MM.1S (cell line): Measurements from ENCODE around the gene CATSPERD.
"Not testable (repeated sequence)": the region's sequence is repeated elsewhere in the genome, so short reads cannot be mapped to it uniquely, and the experiment has no call there.

Experiments
- DNase-seq: peaks from one replicate; pipeline ENCODE4 v3.0.0-alpha.2; 2015
- H2AFZ ChIP-seq: fragments of 300-600 bp; sonication (generic); 2 replicates; pipeline ENCODE4 v1.6.0; 2016; ENCODE audit warnings: antibody characterized with exemption, low read length
- H3F3A ChIP-seq: fragments of 300-600 bp; sonication (generic); 2 replicates; pipeline ENCODE4 v1.6.1; 2016; ENCODE audit warnings: mild to moderate bottlenecking, antibody characterized with exemption, low read length, moderate library complexity, mixed read lengths; ENCODE audit not compliant: insufficient read depth
- H3K27ac ChIP-seq: fragments of 300-600 bp; sonication (generic); 2 replicates; pipeline ENCODE4 v1.5.1; 2016; ENCODE audit warnings: mild to moderate bottlenecking, low read length
- H3K27me3 ChIP-seq: fragments of 300-600 bp; sonication (generic); replicated peaks from 2 replicates; pipeline ENCODE4 v1.6.0; 2016; ENCODE audit warnings: low read length; ENCODE audit not compliant: insufficient read depth
- H3K36me3 ChIP-seq: fragments of 300-600 bp; sonication (generic); replicated peaks from 2 replicates; pipeline ENCODE4 v1.6.1; 2016; ENCODE audit warnings: mild to moderate bottlenecking, low read length, mixed read lengths; ENCODE audit not compliant: insufficient read depth
- H3K4me1 ChIP-seq: fragments of 300-600 bp; sonication (generic); 2 replicates; pipeline ENCODE4 v1.6.1; 2016; ENCODE audit warnings: low read length, mixed read lengths
- H3K4me2 ChIP-seq: fragments of 300-600 bp; sonication (generic); 2 replicates; pipeline ENCODE4 v1.6.0; 2016; ENCODE audit warnings: low read depth, low read length
- H3K4me3 ChIP-seq: fragments of 300-600 bp; sonication (generic); 2 replicates; pipeline ENCODE4 v1.5.1; 2016; ENCODE audit warnings: low read length, mixed read lengths
- H3K79me2 ChIP-seq: fragments of 300-600 bp; sonication (generic); 2 replicates; pipeline ENCODE4 v1.6.1; 2016; ENCODE audit warnings: mixed run types, low read length, mixed read lengths
- H3K9ac ChIP-seq: fragments of 300-600 bp; sonication (generic); 2 replicates; pipeline ENCODE4 v1.6.1; 2016; ENCODE audit warnings: low read length, mixed read lengths
- H3K9me2 ChIP-seq: fragments of 300-600 bp; sonication (generic); replicated peaks from 2 replicates; pipeline ENCODE4 v1.6.1; 2016; ENCODE audit warnings: mild to moderate bottlenecking, low read length, mixed read lengths; ENCODE audit not compliant: insufficient read depth
- H3K9me3 ChIP-seq: fragments of 300-600 bp; sonication (generic); replicated peaks from 2 replicates; pipeline ENCODE4 v1.6.1; 2016; ENCODE audit warnings: mild to moderate bottlenecking, low read length, mixed read lengths; ENCODE audit not compliant: insufficient read depth
- H4K20me1 ChIP-seq: fragments of 300-600 bp; sonication (generic); 2 replicates; pipeline ENCODE4 v1.6.1; 2016; ENCODE audit warnings: mild to moderate bottlenecking, low read length, moderate library complexity, mixed read lengths; ENCODE audit not compliant: insufficient read depth
- EZH2 ChIP-seq: fragments of 300-600 bp; sonication (generic); optimal IDR thresholded peaks from 2 replicates; pipeline ENCODE3; 2017; ENCODE audit warnings: low read depth, mild to moderate bottlenecking, antibody characterized with exemption, low read length, mixed read lengths
- EZH2phosphoT487 ChIP-seq: fragments of 300-600 bp; sonication (generic); IDR thresholded peaks from 2 replicates; pipeline ENCODE4 v1.6.1; 2018; ENCODE audit warnings: antibody characterized with exemption, low read length
- TF ChIP-seq, protein P1 (sequence below): fragments of 300-600 bp; sonication (generic); IDR thresholded peaks from 2 replicates; pipeline ENCODE4 v1.5.1; 2016; ENCODE audit warnings: antibody characterized with exemption, low read length, mixed read lengths

CATSPERD gene

DNA sequence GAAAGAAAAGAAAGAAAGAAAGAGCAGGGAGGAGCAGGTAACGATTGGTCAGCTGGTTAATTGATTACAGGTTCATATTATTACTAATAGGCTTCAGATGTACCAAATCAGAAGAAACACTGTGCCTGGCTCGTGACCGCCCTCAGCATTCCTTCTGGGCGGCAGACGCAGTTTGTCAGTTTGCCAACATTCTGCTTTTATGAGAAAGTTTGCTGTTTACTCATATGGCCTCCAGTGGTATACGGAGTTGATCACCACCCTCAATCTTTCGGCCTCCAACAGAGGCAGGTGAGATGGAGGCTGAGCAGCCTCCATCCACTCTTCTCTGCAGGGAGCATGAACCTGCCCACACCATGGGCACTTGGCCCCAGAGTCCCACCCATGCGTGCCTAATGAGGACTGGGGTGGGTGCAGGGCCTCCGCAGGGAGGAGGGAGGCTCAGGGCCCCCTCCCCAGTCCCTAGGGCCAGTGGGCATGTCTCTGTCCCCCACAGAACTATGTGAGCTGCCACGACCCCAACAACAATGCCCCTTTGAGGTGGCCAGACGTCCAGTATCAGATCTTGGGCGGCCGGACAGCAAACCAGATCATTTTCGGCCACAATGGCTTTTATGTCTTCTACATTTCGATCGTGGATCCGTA lies 55.4 kb downstream of the CATSPERD start:
- Histone ChIP-seq H3F3A (no peaks in the 10 kb centered on the region), H3K36me3 (no peaks in the 10 kb centered on the region), H3K9me2 (no peaks in the 10 kb centered on the region), H3K4me2 (no peak overlapping the region), H3K4me3 (no peak overlapping the region), H3K9me3 (no peaks in the 10 kb centered on the region), H3K27ac (no peak overlapping the region), H3K4me1 (no peaks in the 10 kb centered on the region), H3K79me2 (no peaks in the 10 kb centered on the region), H3K9ac (no peak overlapping the region), H4K20me1 (no peaks in the 10 kb centered on the region), H3K27me3 (peaks cover 89% of the 10 kb centered on the region), H2AFZ (no peak overlapping the region)
- no peak for DNase-seq
- TF ChIP-seq EZH2 (no peak), EZH2phosphoT487 (no peak)
- TF ChIP-seq, protein P1, sequence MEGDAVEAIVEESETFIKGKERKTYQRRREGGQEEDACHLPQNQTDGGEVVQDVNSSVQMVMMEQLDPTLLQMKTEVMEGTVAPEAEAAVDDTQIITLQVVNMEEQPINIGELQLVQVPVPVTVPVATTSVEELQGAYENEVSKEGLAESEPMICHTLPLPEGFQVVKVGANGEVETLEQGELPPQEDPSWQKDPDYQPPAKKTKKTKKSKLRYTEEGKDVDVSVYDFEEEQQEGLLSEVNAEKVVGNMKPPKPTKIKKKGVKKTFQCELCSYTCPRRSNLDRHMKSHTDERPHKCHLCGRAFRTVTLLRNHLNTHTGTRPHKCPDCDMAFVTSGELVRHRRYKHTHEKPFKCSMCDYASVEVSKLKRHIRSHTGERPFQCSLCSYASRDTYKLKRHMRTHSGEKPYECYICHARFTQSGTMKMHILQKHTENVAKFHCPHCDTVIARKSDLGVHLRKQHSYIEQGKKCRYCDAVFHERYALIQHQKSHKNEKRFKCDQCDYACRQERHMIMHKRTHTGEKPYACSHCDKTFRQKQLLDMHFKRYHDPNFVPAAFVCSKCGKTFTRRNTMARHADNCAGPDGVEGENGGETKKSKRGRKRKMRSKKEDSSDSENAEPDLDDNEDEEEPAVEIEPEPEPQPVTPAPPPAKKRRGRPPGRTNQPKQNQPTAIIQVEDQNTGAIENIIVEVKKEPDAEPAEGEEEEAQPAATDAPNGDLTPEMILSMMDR: no peak

DNA sequence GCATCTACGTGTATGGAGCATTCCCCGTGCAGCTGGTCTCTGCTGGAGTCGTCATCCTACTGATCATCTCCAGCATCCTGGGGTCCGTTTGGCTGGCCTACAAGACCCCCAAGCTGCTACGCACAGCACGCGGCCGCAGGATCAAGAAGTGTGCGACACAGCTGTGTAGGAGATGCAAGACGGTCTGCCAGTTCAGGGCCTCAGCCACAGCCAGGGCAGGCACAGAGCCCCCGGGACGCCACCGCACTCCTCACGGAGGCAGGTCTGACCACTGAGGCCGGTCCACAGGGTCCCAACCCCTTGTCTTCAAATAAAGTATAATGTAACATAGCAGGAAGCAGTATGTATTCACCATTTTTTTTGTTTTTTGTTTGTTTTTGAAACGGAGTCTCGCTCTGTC lies 58.0 kb downstream of the CATSPERD start:
- no peak for DNase-seq
- H3K79me2 ChIP-seq: no peaks in the 10 kb centered on the region
- peaks cover 88% of the 10 kb centered on the region for H3K27me3 ChIP-seq
- H3K9me2 ChIP-seq: no peaks in the 10 kb centered on the region
- H4K20me1 ChIP-seq: no peaks in the 10 kb centered on the region
- H3K9me3 ChIP-seq: no peaks in the 10 kb centered on the region
- no peak overlapping the region for H3K4me3 ChIP-seq
- no peak overlapping the region for H3K4me2 ChIP-seq
- H2AFZ ChIP-seq: no peak overlapping the region
- TF ChIP-seq EZH2 (no peak), EZH2phosphoT487 (no peak)
- TF ChIP-seq, protein P1: no peak
- H3K27ac ChIP-seq: no peak overlapping the region
- no peaks in the 10 kb centered on the region for H3K36me3 ChIP-seq
- no peaks in the 10 kb centered on the region for H3F3A ChIP-seq
- H3K4me1 ChIP-seq: no peaks in the 10 kb centered on the region
- no peak overlapping the region for H3K9ac ChIP-seq

DNA sequence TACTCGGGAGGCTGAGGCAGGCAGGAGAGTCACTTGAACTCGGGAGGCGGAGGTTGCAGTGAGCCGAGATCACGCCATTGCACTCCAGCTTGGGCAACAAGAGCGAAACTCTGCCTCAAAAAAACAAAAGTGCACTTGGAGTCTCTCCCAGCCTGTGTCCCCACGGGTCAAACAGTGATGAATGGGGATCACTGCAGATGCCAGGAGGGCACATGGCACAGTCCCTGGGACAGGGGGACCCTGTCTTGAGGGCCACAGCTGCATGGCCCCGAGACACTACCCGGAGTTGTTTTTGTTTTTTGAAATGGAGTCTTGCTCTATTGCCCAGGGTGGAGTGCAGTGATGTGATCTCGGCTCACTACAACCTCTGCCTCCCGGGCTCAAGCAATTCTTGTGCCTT lies 60.5 kb downstream of the CATSPERD start:
- H4K20me1 ChIP-seq, H3K9me2 ChIP-seq, H3K27ac ChIP-seq, H3K4me3 ChIP-seq, H3K79me2 ChIP-seq, H3K9me3 ChIP-seq, H3K4me1 ChIP-seq, DNase-seq, H3K36me3 ChIP-seq, H2AFZ ChIP-seq, H3K4me2 ChIP-seq, H3K9ac ChIP-seq, H3F3A ChIP-seq: not testable (repeated sequence)
- peaks cover 86% of the 10 kb centered on the region for H3K27me3 ChIP-seq

DNA sequence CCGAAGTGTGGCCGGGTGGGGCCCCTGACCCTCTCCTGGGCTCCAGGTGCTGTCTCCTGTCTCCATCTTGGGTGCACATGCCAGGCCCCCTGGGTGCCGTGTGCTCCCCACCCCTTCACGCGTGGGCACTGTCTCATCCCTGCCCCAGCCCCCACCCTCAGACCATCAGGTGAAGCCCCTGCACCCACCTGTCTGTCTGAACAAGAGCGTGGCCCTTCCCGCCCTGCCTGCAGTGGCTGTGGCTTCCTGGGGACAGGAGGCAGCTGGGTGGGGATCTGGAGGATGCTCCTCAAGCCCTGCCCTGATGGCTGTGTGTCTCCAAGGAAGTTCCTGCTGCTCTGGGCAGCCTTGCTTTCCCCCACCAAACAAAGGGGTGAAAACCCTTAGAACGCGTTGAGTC lies 61.9 kb downstream of the CATSPERD start:
- Histone ChIP-seq H3K27ac (no peak overlapping the region), H3K9me2 (no peaks in the 10 kb centered on the region), H3K36me3 (no peaks in the 10 kb centered on the region), H3K4me3 (no peak overlapping the region), H3K9me3 (no peaks in the 10 kb centered on the region), H4K20me1 (no peaks in the 10 kb centered on the region), H3K79me2 (no peaks in the 10 kb centered on the region), H3K4me2 (no peak overlapping the region), H2AFZ (no peak overlapping the region), H3F3A (no peaks in the 10 kb centered on the region), H3K27me3 (peaks cover 78% of the 10 kb centered on the region), H3K9ac (no peak overlapping the region), H3K4me1 (no peaks in the 10 kb centered on the region)
- TF ChIP-seq EZH2: no peak
- TF ChIP-seq EZH2phosphoT487: no peak
- TF ChIP-seq, protein P1: no peak
- DNase-seq: no peak
